ENCODE measurements around the gene SERP1.
A peak's percentile ranks its signal among the peaks of the same experiment; 100 is the strongest.
"Not testable (repeated sequence)": the region's sequence is repeated elsewhere in the genome, so short reads cannot be mapped to it uniquely, and the experiment has no call there.

The SERP1 gene

GRCh38 chr3:150538324-150539208 is 7.7 kb downstream of the SERP1 start:
- no peak for DNase-seq

- no peak for DNase-seq
Observed at GRCh38 chr3:150535204-150535603, 11.1 kb downstream of the SERP1 start.

- no peak for DNase-seq
Observed at GRCh38 chr3:150531775-150532174, 14.5 kb downstream of the SERP1 start.

- no peak for DNase-seq
Observed at GRCh38 chr3:150528354-150528797, 17.9 kb downstream of the SERP1 start.

GRCh38 chr3:150527464-150528255 is 18.6 kb downstream of the SERP1 start:
- no peak for DNase-seq

- no peak for DNase-seq
Observed at GRCh38 chr3:150523538-150523937, 22.8 kb downstream of the SERP1 start.

GRCh38 chr3:150521463-150521862 is 24.8 kb downstream of the SERP1 start:
- DNase-seq: no peak

GRCh38 chr3:150520408-150520807 is 25.9 kb downstream of the SERP1 start:
- no peak for DNase-seq

- no peak for DNase-seq
Observed at GRCh38 chr3:150519026-150519425, 27.3 kb downstream of the SERP1 start.

GRCh38 chr3:150515210-150515609 is 31.1 kb downstream of the SERP1 start:
- DNase-seq: no peak

- DNase-seq: no peak
Observed at GRCh38 chr3:150511122-150511821, 35.0 kb downstream of the SERP1 start.

GRCh38 chr3:150509780-150510179 is 36.5 kb downstream of the SERP1 start:
- no peak for DNase-seq

- DNase-seq: no peak
Observed at GRCh38 chr3:150508401-150508800, 37.9 kb downstream of the SERP1 start.

GRCh38 chr3:150504483-150504882 is 41.8 kb downstream of the SERP1 start:
- no peak for DNase-seq

GRCh38 chr3:150503402-150504099 is 42.7 kb downstream of the SERP1 start:
- no peak for DNase-seq

GRCh38 chr3:150500960-150501359 is 45.3 kb downstream of the SERP1 start:
- DNase-seq: not testable (repeated sequence)

- DNase-seq: no peak
Observed at GRCh38 chr3:150497956-150498355, 48.3 kb downstream of the SERP1 start.

GRCh38 chr3:150495563-150496168 is 50.6 kb downstream of the SERP1 start:
- DNase-seq: peak; percentile 13

GRCh38 chr3:150495149-150495548 is 51.1 kb downstream of the SERP1 start:
- no peak for DNase-seq

GRCh38 chr3:150494411-150494977 is 51.8 kb downstream of the SERP1 start:
- no peak for DNase-seq
